Lung (tissue), 12 donors: Measurements from ENCODE around the gene DCBLD2. TPM values are rescaled to one million over a fixed set of nuclear protein-coding genes. Genes with fewer than 3 reads are reported as not detected.

Source experiments
- ATAC-seq: fragments of 200-7000 bp; cut with Tn5 transposase; one replicate; pipeline ENCODE4 v1.9.1; 2020; ENCODE audit warnings: moderate number of reproducible peaks; ENCODE audit not compliant: insufficient read depth, low FRiP score
- DNase-seq, 3 donors: peaks; one replicate each; pipeline ENCODE4 v3.0.0-alpha.2; 2013 to 2017
- H3K27ac ChIP-seq, 2 donors: one replicate each; pipeline ENCODE4 v1.5.1; 2013; ENCODE audit warnings: mild to moderate bottlenecking in 2 of 2, moderate library complexity in 2 of 2, control low read depth in 1 of 2, inconsistent platforms in 1 of 2, low read depth in 1 of 2, low read length in 1 of 2
- H3K27me3 ChIP-seq, 3 donors: one replicate each; pipeline ENCODE4 v1.5.1; 2013; ENCODE audit warnings: low read length in 2 of 3; ENCODE audit not compliant: control insufficient read depth in 3 of 3, insufficient read depth in 3 of 3
- H3K36me3 ChIP-seq, 4 donors: one replicate each; pipeline ENCODE4 v1.5.1; 2013; ENCODE audit warnings: low read length in 4 of 4, mild to moderate bottlenecking in 1 of 4, moderate library complexity in 1 of 4; ENCODE audit not compliant: control insufficient read depth in 4 of 4, insufficient read depth in 4 of 4
- H3K4me1 ChIP-seq, 5 donors: one replicate each; pipeline ENCODE4 v1.5.1; 2013; ENCODE audit warnings: low read length in 5 of 5, mild to moderate bottlenecking in 2 of 5, moderate library complexity in 1 of 5; ENCODE audit not compliant: control insufficient read depth in 5 of 5, insufficient read depth in 5 of 5
- H3K4me3 ChIP-seq: one replicate; pipeline ENCODE4 v1.5.1; 2013; ENCODE audit warnings: mild to moderate bottlenecking, control low read depth, moderate library complexity
- H3K9ac ChIP-seq, 2 donors: one replicate each; pipeline ENCODE4 v1.5.1; 2013; ENCODE audit warnings: low read length in 2 of 2, control low read depth in 1 of 2; ENCODE audit not compliant: insufficient read depth in 1 of 2
- H3K9me3 ChIP-seq, 4 donors: one replicate each; pipeline ENCODE4 v1.5.1; 2013; ENCODE audit warnings: low read length in 3 of 4, mild to moderate bottlenecking in 1 of 4, moderate library complexity in 1 of 4; ENCODE audit not compliant: control insufficient read depth in 4 of 4, insufficient read depth in 3 of 4
- WGBS, 2 donors: extraction: QIAGEN DNeasy Blood & Tissue Kit; methylation state at CpG; one replicate each; pipeline ENCODE4 v1.1.7; 2013; 5-methylcytosine and 5-hydroxymethylcytosine counted together
- polyA plus RNA-seq, 2 donors: library from polyadenylated mRNA; stranded (reverse); fragments of 200-250 nt; gene quantifications; one replicate each; pipeline ENCODE4 v1.2.1, GENCODE V29; 2013
- total RNA-seq, 2 donors: library from RNA; depleted of rRNA in 1 of 2; stranded (reverse); fragments of >200 nt in 1 of 2; gene quantifications; one replicate each; pipeline ENCODE4 v1.2.1, GENCODE V29; 2014 to 2021
- TF ChIP-seq, protein P1 (sequence below): IDR thresholded peaks from 2 replicates; pipeline ENCODE4 v1.5.1; 2012; ENCODE audit warnings: mild to moderate bottlenecking; ENCODE audit errors: control extremely low read depth, extremely low read depth
- donor health status: control.
- donor health status: control.
- donor health status: Bipolar disorder and iron deficiency.
- donor health status: healthy.
- donor health status: DM: yes; HTN: yes; CAD: no.

Gene DCBLD2
- total and polyA plus RNA-seq, 4 donors, result 7.1 to 83.8 (median 18.5) TPM

GRCh38 chr3:98807561-98807960 is 93.9 kb downstream of the DCBLD2 start:
- ATAC-seq (no peak), DNase-seq (no peak)
- 81 to 91% methylated on average over 1 of the region's 1 CpG for WGBS, 2 donors
- Histone ChIP-seq H3K36me3 (peaks cover 15 to 49% (median 29%) of the 10 kb centered on the region in 4 donors), H3K4me1 (no peaks in the 10 kb centered on the region), H3K9ac (no peak overlapping the region), H3K27me3 (no peaks in the 10 kb centered on the region), H3K4me3 (no peak overlapping the region), H3K27ac (no peak overlapping the region), H3K9me3 (no peaks in the 10 kb centered on the region)
- TF ChIP-seq, protein P1, sequence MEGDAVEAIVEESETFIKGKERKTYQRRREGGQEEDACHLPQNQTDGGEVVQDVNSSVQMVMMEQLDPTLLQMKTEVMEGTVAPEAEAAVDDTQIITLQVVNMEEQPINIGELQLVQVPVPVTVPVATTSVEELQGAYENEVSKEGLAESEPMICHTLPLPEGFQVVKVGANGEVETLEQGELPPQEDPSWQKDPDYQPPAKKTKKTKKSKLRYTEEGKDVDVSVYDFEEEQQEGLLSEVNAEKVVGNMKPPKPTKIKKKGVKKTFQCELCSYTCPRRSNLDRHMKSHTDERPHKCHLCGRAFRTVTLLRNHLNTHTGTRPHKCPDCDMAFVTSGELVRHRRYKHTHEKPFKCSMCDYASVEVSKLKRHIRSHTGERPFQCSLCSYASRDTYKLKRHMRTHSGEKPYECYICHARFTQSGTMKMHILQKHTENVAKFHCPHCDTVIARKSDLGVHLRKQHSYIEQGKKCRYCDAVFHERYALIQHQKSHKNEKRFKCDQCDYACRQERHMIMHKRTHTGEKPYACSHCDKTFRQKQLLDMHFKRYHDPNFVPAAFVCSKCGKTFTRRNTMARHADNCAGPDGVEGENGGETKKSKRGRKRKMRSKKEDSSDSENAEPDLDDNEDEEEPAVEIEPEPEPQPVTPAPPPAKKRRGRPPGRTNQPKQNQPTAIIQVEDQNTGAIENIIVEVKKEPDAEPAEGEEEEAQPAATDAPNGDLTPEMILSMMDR, result no peak

DNA sequence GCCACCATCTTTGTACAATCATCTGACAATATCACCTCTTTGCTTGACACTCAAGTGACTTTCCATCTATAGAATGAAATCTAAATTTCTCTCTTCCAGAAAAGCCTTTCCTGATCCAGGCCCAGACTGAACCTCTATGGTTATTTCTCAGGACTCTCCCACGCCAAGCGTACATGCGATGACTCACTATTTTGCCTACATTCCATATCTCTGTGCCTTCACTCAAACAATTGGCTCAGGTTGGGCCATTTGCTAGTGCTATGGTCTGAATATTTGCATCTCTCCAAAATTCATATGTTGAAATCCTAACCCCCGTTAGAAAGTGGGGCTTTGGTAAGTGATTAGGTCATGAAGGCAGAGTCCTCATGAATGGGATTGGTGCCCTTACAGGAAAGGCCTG is 94.5 kb downstream of the DCBLD2 start:
- H3K36me3 ChIP-seq, result peaks cover 15 to 49% (median 29%) of the 10 kb centered on the region in 4 donors
- no peak overlapping the region for H3K9ac ChIP-seq
- DNase-seq (no peak), ATAC-seq (no peak)
- TF ChIP-seq, protein P1, result no peak
- no peaks in the 10 kb centered on the region for H3K27me3 ChIP-seq
- WGBS, 2 donors, result 92 to 94% methylated on average over 4 of the region's 4 CpGs
- H3K4me3 ChIP-seq, result no peak overlapping the region
- no peak overlapping the region for H3K27ac ChIP-seq
- H3K4me1 ChIP-seq, result no peaks in the 10 kb centered on the region
- H3K9me3 ChIP-seq, result no peaks in the 10 kb centered on the region

DNA sequence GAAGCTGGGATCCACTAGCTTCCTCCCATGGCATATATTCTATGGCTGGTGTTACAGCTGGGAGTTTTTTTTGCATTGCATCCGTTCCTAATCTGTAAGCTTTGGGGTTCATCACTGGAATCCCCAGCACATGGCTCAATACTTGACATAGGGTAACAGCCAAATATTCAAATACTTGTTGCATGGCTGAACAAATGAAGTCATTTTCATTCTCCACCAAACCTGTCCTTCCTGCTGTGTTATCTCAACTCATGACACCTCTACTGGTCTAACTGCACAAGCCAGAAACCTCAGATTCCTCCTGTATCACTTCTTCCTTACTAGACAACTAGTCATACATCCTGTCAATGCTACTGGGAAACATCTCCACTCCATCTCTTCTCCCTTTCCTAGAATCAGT is 95.0 kb downstream of the DCBLD2 start:
- TF ChIP-seq, protein P1, result no peak
- no peak overlapping the region for H3K4me3 ChIP-seq
- DNase-seq (no peak), ATAC-seq (no peak)
- H3K27me3 ChIP-seq, result no peaks in the 10 kb centered on the region
- H3K9me3 ChIP-seq, result no peaks in the 10 kb centered on the region
- peaks cover 15 to 49% (median 29%) of the 10 kb centered on the region in 4 donors for H3K36me3 ChIP-seq
- no peak overlapping the region for H3K27ac ChIP-seq
- no peak overlapping the region for H3K9ac ChIP-seq
- 90 to 95% methylated on average over 1 of the region's 1 CpG for WGBS, 2 donors
- no peaks in the 10 kb centered on the region for H3K4me1 ChIP-seq

- DNase-seq, result no peak
- Histone ChIP-seq H3K4me1 (no peaks in the 10 kb centered on the region), H3K27me3 (no peaks in the 10 kb centered on the region), H3K27ac (no peak overlapping the region), H3K4me3 (no peak overlapping the region), H3K36me3 (peaks cover 16 to 54% (median 33%) of the 10 kb centered on the region in 4 donors), H3K9me3 (no peaks in the 10 kb centered on the region), H3K9ac (no peak overlapping the region)
- WGBS, 2 donors, result 92 to 95% methylated on average over 6 of the region's 6 CpGs
- TF ChIP-seq, protein P1, result no peak
- ATAC-seq, result no peak
Observed at GRCh38 chr3:98805571-98805970, 95.9 kb downstream of the DCBLD2 start.
